GM13977 (cell line): ENCODE measurements around the gene C1orf159.
"Not testable (repeated sequence)": the region's sequence is repeated elsewhere in the genome, so short reads cannot be mapped to it uniquely, and the experiment has no call there.

Source experiments
- DNase-seq: peaks from one replicate; pipeline ENCODE4 v3.0.0; 2012; ENCODE audit warnings: low spot score
- CTCF ChIP-seq: IDR thresholded peaks from 2 replicates; pipeline ENCODE4 v1.5.1; 2012; ENCODE audit warnings: mild to moderate bottlenecking, control low read depth; ENCODE audit not compliant: insufficient read depth; ENCODE audit errors: extremely low read depth, missing control alignments
- in situ Hi-C: fragments of 300-500 bp; cut with MboI; formaldehyde crosslinking; loops from one replicate; pipeline ENCODE4 v1.12.0; 2022; ENCODE audit warnings: low sequenced_read_pairs, low pct_unique_long_range_greater_than_20kb, mixed read lengths, inconsistent platforms; ENCODE audit not compliant: unreplicated experiment

Gene C1orf159

GRCh38 chr1:1098681-1099421 lies 17.0 kb downstream of the C1orf159 start:
- no peak for DNase-seq
- in situ Hi-C loops: no loop called here
- no peak for TF ChIP-seq CTCF

GRCh38 chr1:1096136-1096535 lies 19.8 kb downstream of the C1orf159 start:
- DNase-seq, in situ Hi-C loops: not testable (repeated sequence)

GRCh38 chr1:1094981-1095380 lies 20.9 kb downstream of the C1orf159 start:
- no peak for DNase-seq
- no peak for TF ChIP-seq CTCF
- in situ Hi-C loops: no loop called here

GRCh38 chr1:1093610-1093943 lies 22.3 kb downstream of the C1orf159 start:
- TF ChIP-seq CTCF: no peak
- no peak for DNase-seq
- in situ Hi-C loops: no loop called here

GRCh38 chr1:1092894-1093609 lies 22.8 kb downstream of the C1orf159 start:
- DNase-seq: no peak
- in situ Hi-C loops: no loop called here
- no peak for TF ChIP-seq CTCF

GRCh38 chr1:1092149-1092855 lies 23.6 kb downstream of the C1orf159 start:
- no peak for DNase-seq
- in situ Hi-C loops: no loop called here
- TF ChIP-seq CTCF: no peak

GRCh38 chr1:1091344-1092148 lies 24.3 kb downstream of the C1orf159 start:
- in situ Hi-C loops: no loop called here
- TF ChIP-seq CTCF: no peak
- DNase-seq: no peak
